Common myeloid progenitor, CD34-positive (primary cell): Measurements from ENCODE around the gene SEC14L6.

Experiments used
- CTCF ChIA-PET: fragments of 350-600 bp; sonication (Branson Sonifier 250); formaldehyde crosslinking; loops from one replicate; lab custom pipeline; 2021; ENCODE audit warnings: antibody characterized with exemption; lab: Charles Lee
- POLR2A ChIA-PET: fragments of 350-600 bp; sonication (Branson Sonifier 250); formaldehyde crosslinking; loops from one replicate; lab custom pipeline; 2021; ENCODE audit warnings: antibody characterized with exemption; lab: Charles Lee
- DNase-seq, 3 donors: peaks; one replicate each; pipeline versions ENCODE4 v3.0.0 to v3.0.0-alpha.2; 2013
- H3K27ac ChIP-seq, 2 experiments: 1 replicate in 1 of 2; 2 replicates in 1 of 2; pipeline ENCODE4 v1.7.0; 2013; ENCODE audit warnings: inconsistent platforms in 2 of 2, low read length in 2 of 2, mild to moderate bottlenecking in 2 of 2, low read depth in 1 of 2, moderate library complexity in 1 of 2; ENCODE audit not compliant: severe bottlenecking in 2 of 2, insufficient read depth in 1 of 2, poor library complexity in 1 of 2
- H3K27me3 ChIP-seq, 5 experiments: replicated peaks in 2 of 5; 1 replicate in 3 of 5; 2 replicates in 2 of 5; pipeline versions ENCODE4 v1.6.1 to v1.7.0; 2013; ENCODE audit warnings: low read length in 4 of 5, mild to moderate bottlenecking in 2 of 5, moderate library complexity in 2 of 5, inconsistent platforms in 1 of 5; ENCODE audit not compliant: insufficient read depth in 5 of 5, control insufficient read depth in 4 of 5
- H3K36me3 ChIP-seq, 4 experiments: 1 replicate in 2 of 4; 2 replicates in 2 of 4; pipeline versions ENCODE4 v1.6.1 to v1.7.0; 2013; ENCODE audit warnings: low read length in 3 of 4, control low read depth in 1 of 4, mild to moderate bottlenecking in 1 of 4; ENCODE audit not compliant: control insufficient read depth in 4 of 4, insufficient read depth in 4 of 4
- H3K4me1 ChIP-seq, 4 experiments: 1 replicate in 3 of 4; 2 replicates in 1 of 4; pipeline versions ENCODE4 v1.6.1 to v1.7.1; 2013; ENCODE audit warnings: low read length in 3 of 4, mild to moderate bottlenecking in 3 of 4, control low read depth in 1 of 4, inconsistent platforms in 1 of 4, moderate library complexity in 1 of 4; ENCODE audit not compliant: control insufficient read depth in 4 of 4, insufficient read depth in 4 of 4; ENCODE audit errors: control extremely low read depth in 1 of 4
- H3K4me3 ChIP-seq, 7 experiments: 1 replicate in 4 of 7; 2 replicates in 3 of 7; pipeline versions ENCODE4 v1.5.1 to v1.7.0; 2013; ENCODE audit warnings: mild to moderate bottlenecking in 7 of 7, low read length in 6 of 7, moderate library complexity in 6 of 7, inconsistent platforms in 2 of 7, low read depth in 2 of 7, control low read depth in 1 of 7; ENCODE audit not compliant: insufficient read depth in 4 of 7, control insufficient read depth in 1 of 7; ENCODE audit errors: extremely low read depth in 1 of 7
- H3K9me3 ChIP-seq, 5 experiments: 1 replicate in 4 of 5; 2 replicates in 1 of 5; pipeline versions ENCODE4 v1.6.1 to v1.7.1; 2013; ENCODE audit warnings: low read length in 4 of 5, mild to moderate bottlenecking in 2 of 5, inconsistent platforms in 1 of 5, low read depth in 1 of 5, moderate library complexity in 1 of 5; ENCODE audit not compliant: control insufficient read depth in 4 of 5, insufficient read depth in 2 of 5; ENCODE audit errors: control extremely low read depth in 1 of 5
- WGBS: methylation state at CpG from one replicate; pipeline ENCODE4 v1.1.5; 2013; ENCODE audit not compliant: insufficient coverage; 5-methylcytosine and 5-hydroxymethylcytosine counted together

Gene SEC14L6

DNA sequence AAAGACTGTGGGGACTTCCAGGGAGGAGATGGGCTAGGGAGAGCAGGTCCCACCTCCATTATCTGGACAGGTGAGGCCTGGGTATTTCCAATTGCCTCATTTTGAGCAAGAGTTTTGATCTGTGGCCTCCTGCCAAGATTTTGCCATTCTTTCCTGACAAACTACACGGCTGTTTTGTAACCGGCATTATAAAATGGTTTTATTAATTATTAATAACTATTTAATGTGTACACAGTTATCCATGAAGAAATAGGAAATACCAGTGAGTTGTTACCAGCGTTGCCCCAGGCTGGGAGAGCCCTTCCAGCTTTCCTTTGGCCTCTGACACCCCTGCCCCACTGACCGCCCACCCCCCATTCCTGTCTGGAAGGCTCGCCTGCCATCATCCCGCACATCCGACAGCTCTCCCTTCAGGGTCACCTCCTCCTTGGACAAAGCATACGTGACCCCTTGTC lies 59.9 kb downstream of the SEC14L6 start:
- Histone ChIP-seq H3K9me3 (no peaks in the 10 kb centered on the region), H3K4me1 (no peaks in the 10 kb centered on the region), H3K36me3 (no peaks in the 10 kb centered on the region), H3K27me3 (peaks cover 0 to 5% (median 0%) of the 10 kb centered on the region in 5 experiments), H3K4me3 (no peak overlapping the region), H3K27ac (no peak overlapping the region)
- DNase-seq, result no peak
- WGBS, result 95% methylated on average over 5 of the region's 8 CpGs
- ChIA-PET POLR2A (no interaction called here), CTCF (interaction anchor here (0.8 to 7.1 kb wide), 4 partner anchors 11 to 96 kb away, joined by 3 to 43 read pairs (median 5); no protein-coding TSS in a partner anchor)

GRCh38 chr22:30486118-30486517 lies 60.4 kb downstream of the SEC14L6 start:
- H3K4me3 ChIP-seq, result no peak overlapping the region
- no peaks in the 10 kb centered on the region for H3K9me3 ChIP-seq
- no peak overlapping the region for H3K27ac ChIP-seq
- H3K4me1 ChIP-seq, result no peaks in the 10 kb centered on the region
- DNase-seq, result no peak
- CTCF ChIA-PET, result interaction anchor here (0.6 to 7.1 kb wide), 9 partner anchors 11 to 746 kb away, joined by 3 to 43 read pairs (median 3); no protein-coding TSS in a partner anchor
- 95% methylated on average over 5 of the region's 5 CpGs for WGBS
- POLR2A ChIA-PET, result no interaction called here
- no peaks in the 10 kb centered on the region for H3K36me3 ChIP-seq
- peaks cover 0 to 5% (median 0%) of the 10 kb centered on the region in 5 experiments for H3K27me3 ChIP-seq

DNA sequence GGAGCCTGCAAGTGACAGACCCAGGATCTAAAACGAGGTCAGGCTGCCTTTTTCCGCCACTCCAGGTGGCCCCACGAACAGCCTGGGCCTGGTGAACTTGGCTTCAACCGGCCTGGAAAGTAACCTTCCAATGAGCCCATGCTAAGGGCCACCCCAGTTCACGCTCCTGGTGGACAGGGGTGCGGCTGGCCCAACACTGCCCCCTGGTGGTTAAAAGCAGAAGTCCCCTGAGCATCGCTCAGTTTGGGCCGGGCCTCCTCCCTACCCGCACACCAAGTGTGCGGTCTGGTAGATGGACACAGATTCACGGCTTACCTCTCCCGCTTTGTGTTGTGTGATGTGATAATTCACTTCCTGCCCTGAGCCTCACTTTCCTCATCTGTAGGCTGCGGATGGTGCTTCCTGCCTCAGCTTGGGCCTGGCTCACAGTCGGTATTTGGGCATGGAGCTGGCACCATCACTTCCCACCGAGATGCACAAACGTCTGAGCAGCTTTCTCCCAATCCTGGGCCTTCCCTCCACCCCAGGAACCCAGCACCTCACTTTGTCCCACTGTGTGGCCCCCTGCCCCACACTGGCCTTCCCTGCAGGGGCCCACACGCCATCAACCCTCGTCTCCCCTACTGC lies 61.1 kb downstream of the SEC14L6 start:
- no peak overlapping the region for H3K27ac ChIP-seq
- peak; percentile 59 to 76 (median 71) for DNase-seq
- H3K36me3 ChIP-seq, result no peaks in the 10 kb centered on the region
- no peak overlapping the region for H3K4me3 ChIP-seq
- peaks cover 0 to 5% (median 0%) of the 10 kb centered on the region in 5 experiments for H3K27me3 ChIP-seq
- ChIA-PET CTCF (interaction anchor here (0.6 to 7.1 kb wide), 12 partner anchors 12 to 747 kb away, joined by 3 to 43 read pairs (median 4); partner anchors contain the start of gene RNF215), POLR2A (no interaction called here)
- no peaks in the 10 kb centered on the region for H3K9me3 ChIP-seq
- 44% methylated on average over 10 of the region's 18 CpGs for WGBS
- no peaks in the 10 kb centered on the region for H3K4me1 ChIP-seq

DNA sequence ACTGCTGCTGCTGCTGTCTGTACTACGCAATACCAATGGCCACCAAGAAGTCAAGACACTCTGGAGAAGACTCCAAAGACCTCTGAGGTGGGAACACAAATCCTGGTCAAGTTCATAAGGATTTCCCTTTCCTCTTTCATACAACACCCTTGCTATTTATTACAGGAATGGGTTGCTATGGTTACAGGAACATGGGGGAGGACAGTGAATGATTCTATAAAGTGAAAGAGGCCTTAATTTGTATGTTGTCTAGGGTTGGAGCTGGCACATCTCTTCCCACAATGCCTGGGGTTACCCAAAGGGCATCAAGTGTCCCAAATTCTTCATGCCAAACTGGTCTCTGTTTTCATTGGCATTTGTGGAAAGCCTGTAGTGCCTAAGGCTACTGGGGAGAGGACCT lies 63.4 kb downstream of the SEC14L6 start:
- H3K36me3 ChIP-seq, result no peaks in the 10 kb centered on the region
- WGBS, result 100% methylated on average over 1 of the region's 1 CpG
- no peak for DNase-seq
- H3K9me3 ChIP-seq, result no peaks in the 10 kb centered on the region
- no peaks in the 10 kb centered on the region for H3K4me1 ChIP-seq
- ChIA-PET POLR2A (no interaction called here), CTCF (interaction anchor here (3.7 to 7.1 kb wide), 2 partner anchors 38 to 92 kb away, joined by 23 to 43 read pairs; no protein-coding TSS in a partner anchor)
- H3K27ac ChIP-seq, result no peak overlapping the region
- no peak overlapping the region for H3K4me3 ChIP-seq
- H3K27me3 ChIP-seq, result peaks cover 0 to 4% (median 0%) of the 10 kb centered on the region in 5 experiments

DNA sequence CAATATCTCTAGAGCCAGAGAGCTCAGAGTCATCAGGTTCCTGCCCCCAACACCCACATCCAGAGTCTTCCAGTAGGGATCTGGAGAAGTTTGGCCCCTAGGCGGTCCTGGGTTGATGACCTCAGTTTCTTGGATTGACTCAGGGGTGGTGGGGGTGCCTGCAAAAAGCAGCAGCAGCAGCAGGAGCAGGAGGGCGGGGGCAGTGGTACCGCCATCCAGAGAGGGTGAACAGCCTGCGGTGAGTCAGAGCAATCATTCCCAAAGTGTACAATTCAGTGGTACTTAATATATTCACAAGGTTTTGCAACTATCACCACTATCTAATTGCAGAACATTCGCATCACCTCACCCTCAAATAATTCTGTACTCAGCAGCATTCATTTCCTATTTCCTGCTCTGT lies 64.8 kb downstream of the SEC14L6 start:
- POLR2A ChIA-PET, result no interaction called here
- 90% methylated on average over 4 of the region's 5 CpGs for WGBS

GRCh38 chr22:30479981-30480380 lies 66.6 kb downstream of the SEC14L6 start:
- Histone ChIP-seq H3K27ac (no peak overlapping the region), H3K36me3 (no peaks in the 10 kb centered on the region), H3K4me3 (no peak overlapping the region), H3K4me1 (no peaks in the 10 kb centered on the region), H3K27me3 (peaks cover 0 to 4% (median 0%) of the 10 kb centered on the region in 5 experiments), H3K9me3 (no peaks in the 10 kb centered on the region)
- no peak for DNase-seq
- POLR2A ChIA-PET, result no interaction called here
- no CpG with 5 or more reads among the region's 2 CpGs for WGBS
- CTCF ChIA-PET, result interaction anchor here (1.1 to 1.6 kb wide), 3 partner anchors 9 to 89 kb away, joined by 3 to 4 read pairs (median 3); no protein-coding TSS in a partner anchor

More for the DNA sequence above, 64.8 kb downstream of the SEC14L6 start:
- Histone ChIP-seq H3K4me1 (no peaks in the 10 kb centered on the region), H3K27ac (no peak overlapping the region), H3K4me3 (no peak overlapping the region), H3K36me3 (no peaks in the 10 kb centered on the region), H3K27me3 (peaks cover 0 to 4% (median 0%) of the 10 kb centered on the region in 5 experiments), H3K9me3 (no peaks in the 10 kb centered on the region)
- CTCF ChIA-PET, result no interaction called here
- no peak for DNase-seq
